Liver (tissue), 9 donors: ENCODE data around the gene CYP2R1. TPM values are rescaled to one million over a fixed set of nuclear protein-coding genes. Genes with fewer than 3 reads are reported as not detected.

ENCODE experiments used
- DNase-seq: peaks from one replicate; pipeline ENCODE4 v3.0.0-alpha.2; 2017; ENCODE audit warnings: low spot score
- H3K27ac ChIP-seq, 2 donors: one replicate each; pipeline ENCODE4 v1.7.0; 2013; ENCODE audit warnings: inconsistent platforms in 2 of 2, low read length in 2 of 2, control low read depth in 1 of 2, low read depth in 1 of 2, mild to moderate bottlenecking in 1 of 2
- H3K27me3 ChIP-seq, 4 donors: one replicate each; pipeline versions ENCODE4 v1.6.1 to v1.7.0; 2013; ENCODE audit warnings: low read length in 3 of 4, inconsistent platforms in 1 of 4, mild to moderate bottlenecking in 1 of 4, moderate library complexity in 1 of 4; ENCODE audit not compliant: control insufficient read depth in 4 of 4, insufficient read depth in 4 of 4
- H3K36me3 ChIP-seq, 4 donors: one replicate each; pipeline versions ENCODE4 v1.6.1 to v1.7.0; 2013; ENCODE audit warnings: low read length in 3 of 4, mild to moderate bottlenecking in 3 of 4, low read depth in 1 of 4, moderate library complexity in 1 of 4; ENCODE audit not compliant: control insufficient read depth in 4 of 4, insufficient read depth in 3 of 4
- H3K4me1 ChIP-seq, 4 donors: one replicate each; pipeline versions ENCODE4 v1.6.1 to v1.7.0; 2013; ENCODE audit warnings: low read length in 3 of 4, mild to moderate bottlenecking in 3 of 4, moderate library complexity in 1 of 4; ENCODE audit not compliant: control insufficient read depth in 4 of 4, insufficient read depth in 4 of 4
- H3K4me3 ChIP-seq, 3 donors: one replicate each; pipeline versions ENCODE4 v1.6.1 to v1.7.0; 2013; ENCODE audit warnings: low read length in 3 of 3, control low read depth in 1 of 3, low read depth in 1 of 3, mild to moderate bottlenecking in 1 of 3
- H3K9ac ChIP-seq, 2 donors: one replicate each; pipeline ENCODE4 v1.7.0; 2013; ENCODE audit warnings: low read length in 2 of 2, mild to moderate bottlenecking in 2 of 2, moderate library complexity in 2 of 2, control low read depth in 1 of 2, low read depth in 1 of 2
- H3K9me3 ChIP-seq, 4 donors: one replicate each; pipeline versions ENCODE4 v1.6.1 to v1.7.0; 2013; ENCODE audit warnings: low read length in 3 of 4; ENCODE audit not compliant: control insufficient read depth in 4 of 4
- ATF3 ChIP-seq: IDR thresholded peaks from 2 replicates; pipeline ENCODE4 v1.6.1; 2016; ENCODE audit warnings: antibody characterized with exemption
- CTCF ChIP-seq: fragments of 150-350 bp; IDR thresholded peaks from 2 replicates; pipeline ENCODE4 v1.5.1; 2017; ENCODE audit warnings: improper control_type of control experiment, low read depth, low read length; ENCODE audit not compliant: missing input control
- EGR1 ChIP-seq, 2 donors: IDR thresholded peaks; 2 replicates each; pipeline ENCODE4 v1.6.1; 2016 to 2018; ENCODE audit warnings: antibody characterized with exemption in 2 of 2, low read depth in 2 of 2
- FOXA1 ChIP-seq: IDR thresholded peaks from 2 replicates; pipeline ENCODE4 v1.6.1; 2016; ENCODE audit warnings: antibody characterized with exemption
- FOXA2 ChIP-seq: IDR thresholded peaks from 2 replicates; pipeline ENCODE4 v1.6.1; 2016; ENCODE audit warnings: antibody characterized with exemption
- GABPA ChIP-seq, 2 donors: IDR thresholded peaks in 1 of 2; conservative IDR thresholded peaks in 1 of 2; 2 replicates each; pipeline ENCODE4 v1.6.1; 2016; ENCODE audit warnings: antibody characterized with exemption in 2 of 2, mild to moderate bottlenecking in 1 of 2, moderate library complexity in 1 of 2
- HNF4A ChIP-seq, 2 donors: conservative IDR thresholded peaks; 2 replicates each; pipeline ENCODE4 v1.6.1; 2016; ENCODE audit warnings: antibody characterized with exemption in 2 of 2, mild to moderate bottlenecking in 2 of 2
- HNF4G ChIP-seq: IDR thresholded peaks from 2 replicates; pipeline ENCODE4 v1.6.1; 2016; ENCODE audit warnings: antibody characterized with exemption
- JUND ChIP-seq, 2 donors: IDR thresholded peaks; 2 replicates each; pipeline ENCODE4 v1.6.1; 2016; ENCODE audit warnings: antibody characterized with exemption in 2 of 2
- MAX ChIP-seq: IDR thresholded peaks from 2 replicates; pipeline ENCODE4 v1.6.1; 2016; ENCODE audit warnings: antibody characterized with exemption
- NR2F2 ChIP-seq: IDR thresholded peaks from 2 replicates; pipeline ENCODE4 v1.6.1; 2016; ENCODE audit warnings: antibody characterized with exemption
- RAD21 ChIP-seq, 2 donors: IDR thresholded peaks; 2 replicates each; pipeline ENCODE4 v1.6.1; 2016; ENCODE audit warnings: antibody characterized with exemption in 2 of 2, mild to moderate bottlenecking in 2 of 2
- REST ChIP-seq: IDR thresholded peaks from 2 replicates; pipeline ENCODE4 v1.6.1; 2016; ENCODE audit warnings: antibody characterized with exemption, mild to moderate bottlenecking
- RXRA ChIP-seq, 2 donors: IDR thresholded peaks; 2 replicates each; pipeline ENCODE4 v1.6.1; 2017 to 2018; ENCODE audit warnings: antibody characterized with exemption in 2 of 2, mild to moderate bottlenecking in 1 of 2
- SP1 ChIP-seq: IDR thresholded peaks from 2 replicates; pipeline ENCODE4 v1.6.1; 2018; ENCODE audit warnings: antibody characterized with exemption, mild to moderate bottlenecking
- TAF1 ChIP-seq: conservative IDR thresholded peaks from 2 replicates; pipeline ENCODE4 v1.6.1; 2016; ENCODE audit warnings: antibody characterized with exemption, mild to moderate bottlenecking
- YY1 ChIP-seq: IDR thresholded peaks from 2 replicates; pipeline ENCODE4 v1.6.1; 2016; ENCODE audit warnings: antibody characterized with exemption, mild to moderate bottlenecking
- ZBTB33 ChIP-seq: IDR thresholded peaks from 2 replicates; pipeline ENCODE4 v1.6.1; 2016; ENCODE audit warnings: antibody characterized with exemption
- WGBS: extraction: QIAGEN DNeasy Blood & Tissue Kit; methylation state at CpG from one replicate; pipeline ENCODE4 v1.1.7; 2013; 5-methylcytosine and 5-hydroxymethylcytosine counted together
- polyA plus RNA-seq, 2 donors: library from polyadenylated mRNA; stranded (reverse) in 1 of 2; unstranded in 1 of 2; fragments of 200-250 nt in 1 of 2; fragments of >200 nt in 1 of 2; fragmentation: Nextera tagmentation in 1 of 2; extraction: Ambion mirVana in 1 of 2; gene quantifications; one replicate each; pipeline versions ENCODE4 v1.2.1 to v1.2.3, GENCODE V29; 2013 to 2015
- total RNA-seq, 2 donors: library from RNA; depleted of rRNA; stranded (reverse); fragments of >200 nt; gene quantifications; one replicate each; pipeline ENCODE4 v1.2.3, GENCODE V29; 2014
- donor health status: healthy.
- donor health status: healthy.
- donor health status: healthy.
- donor health status: healthy.
- donor health status: healthy.

The CYP2R1 gene
- total and polyA plus RNA-seq, 4 donors: 3.2 to 8.2 (median 6.7) TPM

- no peak overlapping the region for H3K4me3 ChIP-seq
- no peak overlapping the region for H3K9ac ChIP-seq
- H3K27me3 ChIP-seq: no peaks in the 10 kb centered on the region
- TF ChIP-seq HNF4A (conservative IDR thresholded peaks at IDR 0.05) (no peak), MAX (no peak), EGR1 (IDR thresholded peaks at IDR 0.05; ENCODE audit: low read depth in 2 of 2) (no peak), FOXA1 (no peak), JUND (IDR thresholded peaks at IDR 0.05) (no peak), ZBTB33 (no peak), GABPA (IDR thresholded peaks at IDR 0.05 in 1 of 2, conservative IDR thresholded peaks at IDR 0.05 in 1 of 2) (no peak), HNF4G (no peak), RAD21 (IDR thresholded peaks at IDR 0.05) (no peak), NR2F2 (no peak), REST (no peak), TAF1 (no peak), CTCF (no peak), RXRA (IDR thresholded peaks at IDR 0.05) (no peak), FOXA2 (no peak), SP1 (no peak), YY1 (no peak), ATF3 (no peak)
- H3K27ac ChIP-seq: no peak overlapping the region
- no peak for DNase-seq
- peaks cover 3 to 17% (median 5%) of the 10 kb centered on the region in 4 donors for H3K36me3 ChIP-seq
- no peaks in the 10 kb centered on the region for H3K9me3 ChIP-seq
- 87% methylated on average over 1 of the region's 1 CpG for WGBS
- no peaks in the 10 kb centered on the region for H3K4me1 ChIP-seq
Measured at GRCh38 chr11:14882196-14882595, 9.8 kb downstream of the CYP2R1 start.
